ENCODE measurements around the gene CROCC2.

Gene CROCC2

GRCh38 chr2:240959214-240959940 lies 53.2 kb downstream of the CROCC2 start:
- FAIRE-seq: no peak

- no peak for FAIRE-seq
Observed at GRCh38 chr2:240959941-240960308, 53.8 kb downstream of the CROCC2 start.

GRCh38 chr2:240960309-240960970 lies 54.3 kb downstream of the CROCC2 start:
- no peak for FAIRE-seq

GRCh38 chr2:240960971-240961876 lies 55.1 kb downstream of the CROCC2 start:
- no peak for FAIRE-seq

GRCh38 chr2:240961910-240962299 lies 55.8 kb downstream of the CROCC2 start:
- FAIRE-seq: no peak

- FAIRE-seq: no peak
Observed at GRCh38 chr2:240962300-240963064, 56.3 kb downstream of the CROCC2 start.

- FAIRE-seq: no peak
Observed at GRCh38 chr2:240963065-240963867, 57.1 kb downstream of the CROCC2 start.

GRCh38 chr2:240963868-240964703 lies 58.0 kb downstream of the CROCC2 start:
- FAIRE-seq: no peak

- FAIRE-seq: no peak
Observed at GRCh38 chr2:240964704-240965295, 58.7 kb downstream of the CROCC2 start.

GRCh38 chr2:240965296-240965904 lies 59.3 kb downstream of the CROCC2 start:
- FAIRE-seq: no peak

- no peak for FAIRE-seq
Observed at GRCh38 chr2:240965905-240966456, 59.8 kb downstream of the CROCC2 start.

- FAIRE-seq: no peak
Observed at GRCh38 chr2:240966457-240966905, 60.3 kb downstream of the CROCC2 start.

GRCh38 chr2:240966906-240967680 lies 61.0 kb downstream of the CROCC2 start:
- FAIRE-seq: no peak

- no peak for FAIRE-seq
Observed at GRCh38 chr2:240967681-240968621, 61.8 kb downstream of the CROCC2 start.

GRCh38 chr2:240968731-240969624 lies 62.8 kb downstream of the CROCC2 start:
- no peak for FAIRE-seq

GRCh38 chr2:240970104-240970503 lies 64.0 kb downstream of the CROCC2 start:
- FAIRE-seq: no peak
